HG02642 (cell line): Measurements from ENCODE around the gene FBXW2.

Experiments used
- ATAC-seq: cut with Tn5 transposase; IDR thresholded peaks from one replicate; pipeline ENCODE4 v1.9.1; 2021; ENCODE audit warnings: mild to moderate bottlenecking; ENCODE audit not compliant: unreplicated experiment, poor library complexity

Gene FBXW2

GRCh38 chr9:120717176-120717575 lies 76.0 kb downstream of the FBXW2 start:
- no peak for ATAC-seq

GRCh38 chr9:120716483-120716882 lies 76.7 kb downstream of the FBXW2 start:
- ATAC-seq: no peak

GRCh38 chr9:120715389-120715924 lies 77.8 kb downstream of the FBXW2 start:
- no peak for ATAC-seq

GRCh38 chr9:120714846-120715388 lies 78.3 kb downstream of the FBXW2 start:
- no peak for ATAC-seq

GRCh38 chr9:120714088-120714845 lies 78.9 kb downstream of the FBXW2 start, which contains the start of gene MEGF9:
TSS of gene MEGF9 (minus strand) at chr9:120714470. CDS start at chr9:120714358, 112 bp downstream.
- peak; percentile 92 for ATAC-seq

- no peak for ATAC-seq
Measured at GRCh38 chr9:120713257-120714087, 79.7 kb downstream of the FBXW2 start.

GRCh38 chr9:120712539-120713031 lies 80.6 kb downstream of the FBXW2 start:
- no peak for ATAC-seq

- no peak for ATAC-seq
Measured at GRCh38 chr9:120711841-120712538, 81.2 kb downstream of the FBXW2 start.

- ATAC-seq: no peak
Measured at GRCh38 chr9:120711354-120711753, 81.9 kb downstream of the FBXW2 start.

GRCh38 chr9:120710110-120710981 lies 82.9 kb downstream of the FBXW2 start:
- ATAC-seq: no peak

GRCh38 chr9:120708526-120709224 lies 84.5 kb downstream of the FBXW2 start:
- ATAC-seq: no peak

GRCh38 chr9:120707170-120707569 lies 86.0 kb downstream of the FBXW2 start:
- no peak for ATAC-seq
